Hematopoietic multipotent progenitor cell treated with erythropoietin and hydrocortisone succinate and interleukin-3 and kit ligand, for 15 days (in vitro differentiated cells): ENCODE measurements around the gene LPP.
"Not testable (repeated sequence)": the region's sequence is repeated elsewhere in the genome, so short reads cannot be mapped to it uniquely, and the experiment has no call there.

Experiments
- DNase-seq: peaks from one replicate; pipeline ENCODE4 v3.0.0-alpha.2; 2015; ENCODE audit warnings: low spot score

The LPP gene

GRCh38 chr3:188636292-188636691 lies 482.3 kb downstream of the LPP start:
- DNase-seq, result not testable (repeated sequence)

DNA sequence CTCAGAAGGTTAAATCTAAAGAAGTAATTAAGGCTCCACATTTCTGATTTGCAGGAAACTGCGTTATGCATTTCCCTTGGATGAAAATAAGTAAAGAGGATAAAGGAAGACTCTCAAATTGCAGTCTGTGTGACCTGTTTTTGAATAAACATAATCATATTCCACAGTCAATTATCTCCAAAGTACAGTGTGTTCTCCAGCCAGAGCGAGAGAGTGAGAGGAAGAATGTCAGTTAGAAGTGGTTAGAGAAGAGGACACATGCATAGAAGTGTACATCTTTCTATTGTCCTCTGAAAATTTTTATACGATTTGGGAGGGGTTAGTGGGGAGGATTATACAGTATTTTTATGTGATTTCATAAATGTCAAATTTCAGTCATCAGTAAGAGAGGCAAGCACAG lies 487.1 kb downstream of the LPP start:
- DNase-seq, result no peak

GRCh38 chr3:188643736-188644135 lies 489.8 kb downstream of the LPP start:
- DNase-seq, result no peak

- DNase-seq, result no peak
Measured at GRCh38 chr3:188646592-188646991, 492.6 kb downstream of the LPP start.

DNA sequence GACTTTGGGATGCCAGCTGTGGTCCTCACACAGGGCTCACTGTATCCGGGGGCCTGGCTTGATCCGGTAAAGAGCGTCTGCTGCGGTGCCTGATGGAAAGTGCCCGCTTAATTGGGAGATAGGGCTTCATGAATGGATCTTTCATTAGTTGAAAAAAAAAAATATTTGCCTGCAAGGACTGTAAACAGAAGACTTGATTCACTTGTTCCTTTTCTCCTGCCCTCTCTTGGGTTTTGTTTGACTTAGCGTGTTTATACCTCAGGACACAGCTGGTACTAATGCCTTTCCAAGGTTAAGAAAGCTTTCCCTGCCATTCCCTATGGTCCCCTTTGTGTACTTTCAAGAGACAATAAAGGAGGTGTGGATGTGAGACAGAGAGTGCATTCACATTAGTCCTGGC lies 493.3 kb downstream of the LPP start:
- DNase-seq, result no peak

DNA sequence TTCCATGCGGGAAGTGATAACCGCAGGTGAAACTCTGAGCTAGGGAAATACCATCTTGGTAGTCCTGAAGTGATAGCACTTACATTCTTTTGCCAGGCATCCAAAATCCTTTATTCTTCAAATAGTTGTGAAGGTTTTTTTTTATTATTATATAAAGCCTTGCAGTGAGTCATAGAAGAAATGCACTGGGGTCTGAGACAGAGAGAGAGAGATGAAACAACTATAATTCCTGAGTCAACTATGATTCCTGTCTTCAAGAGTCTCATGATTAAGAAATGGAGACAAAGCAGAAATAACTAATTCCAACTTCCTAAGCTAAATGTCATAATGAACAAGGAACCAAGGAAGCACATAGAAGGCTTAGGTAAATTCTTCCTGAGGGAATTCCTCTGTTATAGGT lies 495.6 kb downstream of the LPP start:
- no peak for DNase-seq

DNA sequence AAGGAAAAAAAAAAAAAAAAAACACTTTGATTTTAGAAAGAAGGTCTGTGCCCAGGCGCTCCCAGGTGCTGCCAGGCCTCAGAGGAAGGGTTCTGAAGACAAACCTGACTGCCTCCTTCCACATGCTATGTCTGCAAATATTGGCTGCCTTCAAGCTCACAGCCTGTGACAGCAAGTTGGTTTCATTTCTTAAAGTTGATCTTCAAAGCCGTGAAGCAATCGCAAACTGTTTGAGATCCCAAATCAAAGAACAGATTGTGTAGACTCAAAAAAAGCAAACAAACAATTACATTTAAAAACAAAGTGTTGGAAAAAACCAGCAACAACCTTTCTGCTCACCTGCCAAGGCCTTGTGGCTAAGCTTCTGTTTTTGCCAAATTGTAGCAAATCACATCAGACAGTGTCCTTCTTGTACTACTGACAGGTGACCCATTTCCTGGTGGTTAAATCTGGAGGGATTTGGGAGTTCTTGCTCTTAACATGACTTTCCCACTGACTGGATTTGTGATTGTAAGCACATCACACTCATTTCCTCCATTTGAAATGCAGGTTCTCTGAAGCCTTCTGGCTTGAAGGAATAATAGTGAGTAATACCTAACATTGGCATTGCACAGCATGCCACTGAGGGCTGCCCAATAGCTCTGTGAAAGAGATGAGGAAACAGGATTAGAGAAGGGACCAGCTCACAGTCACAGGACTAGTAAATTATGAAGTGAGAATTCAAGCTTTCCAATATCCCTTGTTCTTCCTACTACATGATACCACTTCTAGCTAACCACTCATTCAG lies 502.4 kb downstream of the LPP start:
- no peak for DNase-seq

- no peak for DNase-seq
Measured at GRCh38 chr3:188658606-188659005, 504.6 kb downstream of the LPP start.

DNA sequence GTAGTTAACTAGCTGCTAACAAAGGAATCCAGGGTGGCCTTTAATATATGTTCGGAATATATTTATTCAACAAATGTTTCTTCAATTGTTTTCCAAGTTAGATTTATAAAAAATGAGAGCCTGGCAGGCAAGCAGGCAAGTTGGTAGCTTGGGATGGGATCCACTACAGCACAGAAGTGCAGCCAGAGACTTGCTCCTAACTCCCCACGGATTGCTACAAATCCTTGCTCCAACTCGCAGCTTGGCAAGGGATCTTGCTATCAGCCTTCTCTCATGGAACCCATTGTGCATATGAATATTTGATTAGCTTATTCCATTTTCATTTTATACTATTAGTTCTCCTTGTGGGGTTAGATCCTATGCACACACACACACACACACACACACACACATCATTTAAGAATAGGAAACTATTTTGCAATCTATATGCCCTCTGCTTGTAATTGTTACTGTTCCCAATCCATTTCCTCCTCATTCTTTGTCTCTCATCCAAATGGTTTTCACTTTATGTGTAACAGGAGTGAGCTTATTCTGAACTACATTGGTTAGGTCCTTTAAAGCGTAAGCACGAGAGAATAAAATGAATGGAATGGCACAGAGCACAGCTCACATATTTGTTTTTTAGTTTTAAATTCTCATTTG lies 505.6 kb downstream of the LPP start:
- DNase-seq, result no peak

- no peak for DNase-seq
Measured at GRCh38 chr3:188660415-188660814, 506.5 kb downstream of the LPP start.

DNA sequence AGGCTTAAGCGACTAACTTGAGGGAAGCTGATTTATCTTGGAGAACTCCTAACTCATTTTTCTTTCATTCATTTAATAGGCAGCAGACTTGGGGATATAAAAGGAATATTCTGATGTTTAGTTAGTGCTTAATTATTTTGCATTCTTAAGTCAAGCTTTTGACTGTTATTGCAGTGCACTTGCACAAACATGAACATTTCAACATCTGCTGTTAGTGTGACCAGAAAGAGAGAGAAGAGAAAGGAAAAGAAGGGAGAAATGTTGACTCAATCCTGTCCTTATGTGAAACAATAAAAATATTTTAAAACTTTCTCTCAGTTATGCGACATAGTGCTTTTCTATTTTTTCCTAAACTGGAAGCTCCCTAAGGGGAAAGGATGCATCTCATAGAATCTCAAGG lies 507.8 kb downstream of the LPP start:
- no peak for DNase-seq

- DNase-seq, result no peak
Measured at GRCh38 chr3:188662214-188662613, 508.3 kb downstream of the LPP start.

DNA sequence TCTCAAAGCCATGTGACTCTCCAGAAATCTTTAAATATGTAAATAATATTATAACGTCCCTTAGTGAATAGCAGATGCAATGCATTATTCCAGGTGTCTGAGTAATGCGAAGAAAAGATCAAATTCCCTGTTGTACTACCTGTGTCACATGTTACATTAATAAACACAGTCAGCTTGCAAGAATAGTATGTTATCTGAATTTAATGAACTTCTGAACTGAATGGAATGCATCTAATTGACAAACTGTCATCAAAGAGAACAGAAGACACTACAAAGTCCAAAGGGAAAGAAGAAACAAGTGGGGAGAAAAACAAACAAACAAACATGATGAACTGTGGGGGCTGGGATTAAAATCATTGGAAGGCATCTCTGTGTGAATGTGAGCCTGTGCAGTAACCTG lies 508.8 kb downstream of the LPP start:
- DNase-seq, result no peak

DNA sequence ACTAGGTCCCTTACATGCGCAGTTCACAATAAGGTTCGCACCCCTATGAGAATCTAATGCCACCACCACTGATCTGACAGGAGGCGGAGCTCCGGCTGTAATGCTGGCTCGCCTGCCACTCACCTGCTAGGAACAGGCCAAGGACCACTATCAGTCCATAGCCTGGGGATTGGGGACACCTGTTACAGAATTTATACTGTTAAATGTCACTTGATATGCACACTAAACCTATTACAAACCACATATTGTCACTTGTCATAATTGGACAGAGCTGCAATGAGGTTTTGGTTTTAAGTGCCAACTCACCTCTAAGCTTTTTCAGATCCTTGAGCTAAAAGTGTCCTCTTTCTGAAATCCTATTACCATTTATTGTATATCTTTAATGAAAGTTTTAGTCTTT lies 509.9 kb downstream of the LPP start:
- DNase-seq, result no peak

- DNase-seq, result no peak
Measured at GRCh38 chr3:188664795-188665194, 510.8 kb downstream of the LPP start.

DNA sequence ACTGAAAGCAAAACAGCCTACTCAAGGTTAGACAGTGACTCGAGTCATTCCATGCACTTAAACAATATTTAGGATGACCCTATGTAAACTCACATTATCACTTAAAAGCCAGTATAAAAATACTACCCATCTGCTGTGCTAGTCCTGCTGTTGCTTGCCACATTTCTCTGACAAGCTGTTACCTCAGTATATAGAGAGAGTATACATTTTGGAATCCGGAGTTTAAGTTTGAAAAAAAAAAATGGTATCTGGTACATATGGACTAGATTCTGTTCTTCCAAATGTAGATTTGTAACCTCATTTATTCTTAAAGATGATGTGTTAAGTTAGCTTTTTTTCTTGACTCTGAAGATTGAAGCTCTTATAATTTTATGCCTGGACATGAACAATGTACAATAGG lies 514.0 kb downstream of the LPP start:
- DNase-seq, result no peak

- no peak for DNase-seq
Measured at GRCh38 chr3:188670446-188670845, 516.5 kb downstream of the LPP start.

DNA sequence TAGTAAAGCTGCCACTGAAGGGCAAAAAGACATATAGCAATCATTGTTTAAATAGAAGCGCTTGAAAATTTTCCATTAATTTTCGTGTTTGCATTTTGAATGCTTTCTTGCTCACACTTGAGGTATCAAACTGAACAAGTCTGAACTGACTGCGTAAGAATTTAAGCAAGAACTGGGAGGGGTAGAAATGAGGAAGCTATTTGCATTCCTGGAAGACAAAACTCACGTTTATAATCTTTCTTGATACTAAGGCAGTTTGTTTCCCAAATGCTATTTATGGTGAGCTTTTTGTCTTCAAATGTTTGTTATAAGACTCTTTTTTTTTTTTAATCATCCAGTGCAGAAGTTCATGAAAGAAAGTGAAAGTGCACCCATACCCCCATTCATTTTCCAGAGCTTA lies 518.0 kb downstream of the LPP start:
- DNase-seq, result no peak

DNA sequence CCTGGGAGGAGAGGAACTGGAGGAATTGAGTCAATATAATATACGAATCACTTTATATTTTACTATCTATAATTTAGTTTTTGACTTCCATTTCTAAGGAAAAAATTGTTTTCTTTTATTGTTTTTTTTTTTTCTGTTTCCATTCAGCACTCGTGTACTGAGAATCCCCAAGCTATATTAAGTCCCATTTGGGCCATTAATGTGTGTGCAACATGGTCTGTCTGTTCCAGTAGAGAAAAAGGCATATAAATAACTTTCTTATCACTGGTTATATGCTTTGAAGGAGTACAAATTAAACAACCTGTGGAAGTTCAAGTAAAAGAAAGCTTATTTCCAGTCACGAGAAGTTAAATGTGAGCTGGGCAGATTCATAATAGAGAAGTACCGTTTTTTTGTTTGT lies 518.9 kb downstream of the LPP start:
- DNase-seq, result no peak

- DNase-seq, result no peak
Measured at GRCh38 chr3:188673646-188674186, 519.8 kb downstream of the LPP start.

DNA sequence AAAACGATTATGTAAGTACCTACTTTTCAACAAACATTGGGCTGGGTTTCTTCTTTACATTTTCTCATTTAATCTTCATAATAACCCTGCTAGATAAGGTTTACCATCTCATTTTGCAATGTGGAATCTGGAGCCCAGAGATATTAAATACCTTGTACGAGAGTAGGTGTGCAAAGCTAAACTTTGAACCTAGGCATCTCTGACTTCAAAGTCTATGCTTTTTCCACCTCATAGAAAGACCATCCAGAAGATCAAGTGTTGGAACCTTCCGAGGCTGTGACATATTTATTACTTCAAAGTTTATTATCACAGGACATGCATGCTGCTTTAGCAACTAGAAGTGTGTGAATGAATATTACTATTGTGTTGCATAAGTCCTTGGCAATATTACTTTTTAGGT lies 520.6 kb downstream of the LPP start:
- DNase-seq, result no peak

- DNase-seq, result no peak
Measured at GRCh38 chr3:188677344-188677743, 523.4 kb downstream of the LPP start.

DNA sequence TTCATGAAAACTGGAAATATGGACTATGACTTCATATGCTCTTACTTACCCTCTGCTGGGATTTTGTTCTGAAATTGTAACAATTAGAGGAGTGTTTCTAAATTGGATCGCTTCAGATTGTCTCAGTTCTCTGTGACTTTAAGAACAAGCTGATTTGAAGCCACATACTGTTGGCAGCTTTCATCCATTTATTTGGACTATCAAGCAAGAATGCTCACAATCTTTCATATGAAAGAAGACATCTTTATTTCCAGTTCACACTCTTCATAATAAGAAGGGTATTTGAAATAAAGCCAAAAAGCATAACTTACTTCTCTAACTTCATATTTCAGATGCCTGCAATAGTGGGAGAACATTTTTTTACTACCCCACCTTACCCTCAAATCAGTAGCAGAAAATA lies 526.2 kb downstream of the LPP start:
- no peak for DNase-seq

- no peak for DNase-seq
Measured at GRCh38 chr3:188680605-188681004, 526.6 kb downstream of the LPP start.
